Spinal cord (tissue), 10 donors: ENCODE measurements around the gene PADI2. TPM values are rescaled to one million over a fixed set of nuclear protein-coding genes. Genes with fewer than 3 reads are reported as not detected.

Source experiments
- DNase-seq, 6 donors: peaks; one replicate each; pipeline versions ENCODE4 v3.0.0 to v3.0.0-alpha.2; 2013 to 2015; ENCODE audit warnings: low spot score in 6 of 6, low read depth in 4 of 6
- H3K27ac ChIP-seq: one replicate; pipeline ENCODE4 v1.5.1; 2013; ENCODE audit warnings: low read depth, low read length, control low read depth
- H3K27me3 ChIP-seq: one replicate; pipeline ENCODE4 v1.6.1; 2013; ENCODE audit warnings: low read length; ENCODE audit not compliant: control insufficient read depth, insufficient read depth
- H3K36me3 ChIP-seq: one replicate; pipeline ENCODE4 v1.6.1; 2013; ENCODE audit warnings: low read length; ENCODE audit not compliant: control insufficient read depth, insufficient read depth
- H3K4me1 ChIP-seq: one replicate; pipeline ENCODE4 v1.6.1; 2013; ENCODE audit warnings: low read length; ENCODE audit not compliant: control insufficient read depth, insufficient read depth
- H3K4me3 ChIP-seq: one replicate; pipeline ENCODE4 v1.5.1; 2013; ENCODE audit warnings: low read depth, low read length, control low read depth
- H3K9me3 ChIP-seq: one replicate; pipeline ENCODE4 v1.6.1; 2013; ENCODE audit warnings: low read length; ENCODE audit not compliant: control insufficient read depth, insufficient read depth
- WGBS: methylation state at CpG from one replicate; pipeline ENCODE4 v1.1.5; 2013; ENCODE audit warnings: missing lambda C conversion rate; ENCODE audit not compliant: insufficient coverage; 5-methylcytosine and 5-hydroxymethylcytosine counted together
- polyA plus RNA-seq, 2 donors: library from polyadenylated mRNA; unstranded; fragments of 120-200 nt; gene quantifications; one replicate each; pipeline ENCODE4 v1.2.1, GENCODE V29; 2013; ENCODE audit not compliant: insufficient read length in 2 of 2
- total RNA-seq, 2 donors: library from RNA; depleted of rRNA in 1 of 2; stranded (reverse); fragments of 120-200 nt in 1 of 2; fragments of >200 nt in 1 of 2; gene quantifications; one replicate each; pipeline versions ENCODE4 v1.2.3 to v1.2.4, GENCODE V29; 2013 to 2014
- donor health status: healthy.

PADI2 gene
- total and polyA plus RNA-seq, 4 donors, result 8.7 to 32.6 (median 27.0) TPM

- Histone ChIP-seq H3K27ac (no peak overlapping the region), H3K36me3 (peaks cover 23% of the 10 kb centered on the region), H3K4me3 (no peak overlapping the region), H3K27me3 (peaks cover 2% of the 10 kb centered on the region), H3K4me1 (no peaks in the 10 kb centered on the region), H3K9me3 (no peaks in the 10 kb centered on the region)
- DNase-seq, result no peak
- WGBS, result 91% methylated on average over 6 of the region's 8 CpGs
Observed at GRCh38 chr1:17080085-17080759, 39.0 kb downstream of the PADI2 start.

- no peak overlapping the region for H3K27ac ChIP-seq
- H3K9me3 ChIP-seq, result no peaks in the 10 kb centered on the region
- no peak overlapping the region for H3K4me3 ChIP-seq
- peaks cover 26% of the 10 kb centered on the region for H3K36me3 ChIP-seq
- H3K27me3 ChIP-seq, result no peaks in the 10 kb centered on the region
- DNase-seq, result no peak
- H3K4me1 ChIP-seq, result no peaks in the 10 kb centered on the region
- WGBS, result 88% methylated on average over 11 of the region's 16 CpGs
Observed at GRCh38 chr1:17078991-17079868, 40.0 kb downstream of the PADI2 start.

GRCh38 chr1:17075470-17076255, 43.6 kb downstream of the PADI2 start:
- Histone ChIP-seq H3K4me3 (no peak overlapping the region), H3K27ac (no peak overlapping the region), H3K36me3 (peaks cover 29% of the 10 kb centered on the region), H3K27me3 (no peaks in the 10 kb centered on the region), H3K9me3 (no peaks in the 10 kb centered on the region), H3K4me1 (no peaks in the 10 kb centered on the region)
- DNase-seq, result no peak
- WGBS, result 83% methylated on average over 12 of the region's 17 CpGs

- no peaks in the 10 kb centered on the region for H3K9me3 ChIP-seq
- WGBS, result no CpG with 5 or more reads among the region's 6 CpGs
- no peak overlapping the region for H3K4me3 ChIP-seq
- H3K27ac ChIP-seq, result no peak overlapping the region
- DNase-seq, result no peak
- H3K4me1 ChIP-seq, result peaks cover 21% of the 10 kb centered on the region
- H3K36me3 ChIP-seq, result peaks cover 31% of the 10 kb centered on the region
- H3K27me3 ChIP-seq, result no peaks in the 10 kb centered on the region
Observed at GRCh38 chr1:17071794-17072193, 47.5 kb downstream of the PADI2 start.

GRCh38 chr1:17070163-17070525, 49.1 kb downstream of the PADI2 start:
- no peak for DNase-seq
- WGBS, result 80% methylated on average over 9 of the region's 10 CpGs
- Histone ChIP-seq H3K4me1 (peaks cover 23% of the 10 kb centered on the region), H3K27ac (no peak overlapping the region), H3K4me3 (no peak overlapping the region), H3K9me3 (no peaks in the 10 kb centered on the region), H3K36me3 (peaks cover 25% of the 10 kb centered on the region), H3K27me3 (no peaks in the 10 kb centered on the region)

- H3K9me3 ChIP-seq, result no peaks in the 10 kb centered on the region
- peaks cover 23% of the 10 kb centered on the region for H3K4me1 ChIP-seq
- peaks cover 22% of the 10 kb centered on the region for H3K36me3 ChIP-seq
- H3K27ac ChIP-seq, result no peak overlapping the region
- WGBS, result 96% methylated on average over 6 of the region's 6 CpGs
- H3K27me3 ChIP-seq, result no peaks in the 10 kb centered on the region
- H3K4me3 ChIP-seq, result no peak overlapping the region
- DNase-seq, result no peak
Observed at GRCh38 chr1:17069452-17070162, 49.6 kb downstream of the PADI2 start.

- WGBS, result 92% methylated on average over 12 of the region's 12 CpGs
Observed at GRCh38 chr1:17068789-17069188, 50.5 kb downstream of the PADI2 start.

GRCh38 chr1:17067465-17068240, 51.6 kb downstream of the PADI2 start:
- peak in 2 of 6 donors; percentile 43 to 82 for DNase-seq
- Histone ChIP-seq H3K36me3 (peaks cover 19% of the 10 kb centered on the region), H3K4me1 (peaks cover 34% of the 10 kb centered on the region), H3K4me3 (no peak overlapping the region), H3K27ac (no peak overlapping the region), H3K9me3 (no peaks in the 10 kb centered on the region), H3K27me3 (no peaks in the 10 kb centered on the region)
- 39% methylated on average over 4 of the region's 10 CpGs for WGBS

More at GRCh38 chr1:17068789-17069188, 50.5 kb downstream of the PADI2 start:
- no peak for DNase-seq
- Histone ChIP-seq H3K27ac (no peak overlapping the region), H3K4me1 (peaks cover 27% of the 10 kb centered on the region), H3K36me3 (peaks cover 19% of the 10 kb centered on the region), H3K9me3 (no peaks in the 10 kb centered on the region), H3K4me3 (no peak overlapping the region), H3K27me3 (no peaks in the 10 kb centered on the region)
